A549 (cell line): ENCODE results near the gene DPYD.

ENCODE experiments used
- BHLHE40 ChIP-seq: IDR thresholded peaks from 2 replicates; pipeline ENCODE4 v1.6.1; 2012; ENCODE audit warnings: low read depth, low read length, inconsistent platforms
- CBX2 ChIP-seq: fragments of 200-600 bp; sonication (generic); IDR thresholded peaks from 2 replicates; pipeline ENCODE4 v1.6.1; 2016; ENCODE audit warnings: low read depth, mild to moderate bottlenecking, borderline replicate concordance
- CTCF ChIP-seq: fragments of >200 bp; sonication (Bioruptor Twin); formaldehyde crosslinking; IDR thresholded peaks from 3 replicates; pipeline ENCODE4 v1.5.1; 2016
- ESRRA ChIP-seq: fragments of 150-350 bp; IDR thresholded peaks from 2 replicates; pipeline ENCODE4 v1.6.1; 2014; ENCODE audit warnings: mild to moderate bottlenecking, low read length, borderline replicate concordance
- MAX ChIP-seq: IDR thresholded peaks from 2 replicates; pipeline ENCODE4 v1.6.1; 2012
- PHF8 ChIP-seq: fragments of 200-600 bp; sonication (generic); IDR thresholded peaks from 2 replicates; pipeline ENCODE4 v1.6.1; 2016; ENCODE audit warnings: low read depth, mild to moderate bottlenecking, antibody characterized with exemption, moderate library complexity, borderline replicate concordance
- POLR2A ChIP-seq: IDR thresholded peaks from 2 replicates; pipeline ENCODE4 v1.6.1; 2012; ENCODE audit warnings: mild to moderate bottlenecking, low read length
- RAD21 ChIP-seq, 2 experiments: fragments of >200 bp in 1 of 2; sonication (Bioruptor Twin) in 1 of 2; formaldehyde crosslinking in 1 of 2; IDR thresholded peaks in 1 of 2; conservative IDR thresholded peaks in 1 of 2; 2 replicates in 1 of 2; 3 replicates in 1 of 2; pipeline ENCODE4 v1.6.1; 2012 to 2018; ENCODE audit warnings: inconsistent platforms in 1 of 2
- RFX5 ChIP-seq: fragments of 450-650 bp; IDR thresholded peaks from 2 replicates; pipeline ENCODE4 v1.7.1; 2014; ENCODE audit warnings: antibody characterized with exemption, mild to moderate bottlenecking, moderate library complexity

GRCh38 chr1:97252925-97253324, 667.9 kb downstream of the DPYD start:
- TF ChIP-seq CTCF (no peak), ESRRA (no peak), CBX2 (no peak), POLR2A (no peak), PHF8 (no peak), RFX5 (no peak), MAX (no peak), RAD21 (conservative IDR thresholded peaks at IDR 0.05 in 1 of 2, IDR thresholded peaks at IDR 0.05 in 1 of 2) (no peak), BHLHE40 (no peak)
